ENCODE measurements around the gene PRTG.
"Not testable (repeated sequence)": the region's sequence is repeated elsewhere in the genome, so short reads cannot be mapped to it uniquely, and the experiment has no call there.

PRTG gene

DNA sequence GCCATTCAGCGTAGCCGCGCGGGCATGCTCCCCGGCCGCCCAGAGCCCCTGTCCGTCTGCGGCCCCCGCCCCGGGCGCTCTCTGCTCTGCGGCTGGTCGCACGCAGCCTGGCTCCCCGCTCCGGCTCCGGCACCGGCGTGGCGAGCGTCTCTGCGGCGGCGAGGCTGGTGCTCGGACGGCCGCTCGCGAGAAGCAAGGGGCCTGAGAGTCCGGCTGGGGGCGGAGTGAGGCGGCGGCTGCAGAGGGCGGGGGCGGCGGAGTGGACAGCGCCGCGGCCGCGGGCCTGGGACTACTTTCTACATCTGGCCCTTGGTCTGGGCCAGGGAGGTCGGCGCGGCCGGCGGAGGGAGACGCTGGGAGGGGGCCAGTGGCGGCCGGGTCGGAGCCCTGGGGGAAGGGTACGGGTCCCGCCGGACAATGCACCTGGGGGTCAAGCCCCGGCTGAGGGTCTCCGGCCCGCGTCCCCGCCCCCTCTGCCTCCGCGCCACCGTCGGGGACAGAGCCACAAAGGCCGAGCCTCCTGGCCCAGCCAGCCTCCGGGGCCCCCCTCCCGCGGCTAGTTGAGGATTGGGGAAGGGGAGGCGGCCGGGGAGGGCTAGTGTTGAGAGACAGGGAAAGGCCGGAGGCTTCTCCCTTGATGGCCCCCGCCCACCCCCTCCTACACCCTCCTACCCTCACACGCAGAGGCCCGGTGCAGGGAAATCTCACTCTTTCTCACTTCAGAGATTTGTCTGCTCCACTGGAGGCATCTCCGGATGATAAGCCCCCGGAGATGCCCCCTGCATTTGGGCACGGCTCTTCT is at the start of gene PRTG:
Gene PRTG (minus strand): TSS at position 226 of the 802 bp plus-strand sequence. CDS start 221 bp downstream, at position 5.
- peak; percentile 85 for DNase-seq (ENCODE audit: low read depth)

GRCh38 chr15:55791551-55792400 is 48.8 kb upstream of the PRTG start:
- peak; percentile 64 for DNase-seq (ENCODE audit: low read depth)

- DNase-seq (ENCODE audit: low read depth): peak; percentile 33
Measured at GRCh38 chr15:55789066-55789660, 46.2 kb upstream of the PRTG start.

DNA sequence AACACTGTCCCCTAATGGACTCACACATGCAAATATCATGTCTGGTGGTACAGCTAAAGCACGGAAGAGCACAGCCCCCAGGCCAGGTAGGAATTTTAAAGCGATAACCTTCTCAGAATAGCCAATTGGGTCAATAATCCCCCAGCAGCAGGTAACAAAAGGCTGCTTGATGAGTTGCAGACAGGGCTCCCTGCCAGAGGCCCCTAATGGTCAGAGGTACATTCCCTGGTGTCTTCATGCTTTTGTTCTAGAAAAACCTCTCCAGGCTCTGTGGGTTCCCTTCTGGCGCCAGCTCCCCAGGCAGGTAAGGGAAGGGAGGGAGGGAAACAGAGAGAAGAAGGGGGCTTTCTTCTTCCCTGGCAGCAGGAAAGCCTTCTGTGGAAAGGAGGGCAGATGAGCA is 43.4 kb upstream of the PRTG start:
- no peak for DNase-seq (ENCODE audit: low read depth)

DNA sequence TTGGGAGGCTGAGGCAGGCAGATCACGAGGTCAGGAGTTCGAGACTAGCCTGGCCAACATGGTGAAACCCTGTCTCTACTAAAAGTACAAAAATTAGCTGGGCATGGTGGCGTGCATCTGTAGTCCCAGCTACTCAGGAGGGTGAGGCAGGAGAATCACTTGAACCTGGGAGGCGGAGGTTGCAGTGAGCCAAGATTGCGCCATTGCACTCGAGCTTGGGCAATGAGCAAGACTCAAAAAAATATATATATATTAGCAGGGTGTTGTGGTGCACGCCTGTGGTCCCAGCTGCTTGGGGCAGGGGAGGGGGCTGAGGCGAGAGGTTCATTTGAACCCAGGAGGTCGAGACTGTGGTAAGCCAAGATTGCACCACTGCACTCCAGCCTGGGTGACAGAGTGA is 42.6 kb upstream of the PRTG start:
- DNase-seq (ENCODE audit: low read depth): not testable (repeated sequence)

DNA sequence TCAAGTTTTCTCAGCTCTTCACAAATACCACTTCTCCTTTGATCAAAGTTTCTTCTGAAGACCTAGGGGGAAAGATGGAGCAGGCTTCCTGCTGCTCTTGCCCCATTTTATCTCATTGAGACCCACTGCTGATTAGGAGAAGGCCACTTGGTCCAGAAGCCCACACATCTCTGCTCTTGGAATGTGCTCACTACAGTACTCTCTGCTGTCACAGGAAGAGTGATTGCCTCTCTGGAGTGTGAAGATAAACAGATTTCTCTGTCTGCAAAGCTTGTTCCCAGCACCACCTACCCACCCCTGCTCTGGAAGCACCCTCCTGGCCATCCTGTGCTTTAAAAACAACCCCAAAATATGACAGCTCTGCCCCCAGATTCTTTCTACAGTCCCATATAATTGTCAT is 41.3 kb upstream of the PRTG start:
- DNase-seq (ENCODE audit: low read depth): no peak

- no peak for DNase-seq (ENCODE audit: low read depth)
Measured at GRCh38 chr15:55782901-55783300, 39.9 kb upstream of the PRTG start.

- DNase-seq (ENCODE audit: low read depth): no peak
Measured at GRCh38 chr15:55780292-55780691, 37.3 kb upstream of the PRTG start.

- DNase-seq (ENCODE audit: low read depth): no peak
Measured at GRCh38 chr15:55778932-55779331, 36.0 kb upstream of the PRTG start.

DNA sequence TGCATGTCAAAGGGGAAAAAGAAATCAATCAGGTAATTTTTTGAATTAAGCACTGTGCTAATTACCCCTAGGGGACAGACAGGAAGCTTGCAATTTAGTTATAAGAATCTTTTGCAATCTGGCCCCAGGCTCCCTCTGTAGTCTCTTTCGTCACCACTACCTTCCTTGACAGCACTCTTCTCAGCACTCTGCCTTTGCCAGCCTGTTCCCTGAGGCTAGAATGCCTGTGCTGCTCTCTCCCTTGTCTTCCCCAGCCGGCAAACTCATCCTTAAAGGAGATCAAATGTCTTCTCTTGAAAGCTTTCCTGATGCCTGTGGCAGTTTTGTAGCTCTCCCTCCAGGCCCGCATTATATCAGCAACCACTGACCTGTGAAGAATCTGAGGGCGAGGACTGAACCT is 32.4 kb upstream of the PRTG start:
- DNase-seq (ENCODE audit: low read depth): peak; percentile 64

- peak; percentile 50 for DNase-seq (ENCODE audit: low read depth)
Measured at GRCh38 chr15:55774113-55774970, 31.4 kb upstream of the PRTG start.

DNA sequence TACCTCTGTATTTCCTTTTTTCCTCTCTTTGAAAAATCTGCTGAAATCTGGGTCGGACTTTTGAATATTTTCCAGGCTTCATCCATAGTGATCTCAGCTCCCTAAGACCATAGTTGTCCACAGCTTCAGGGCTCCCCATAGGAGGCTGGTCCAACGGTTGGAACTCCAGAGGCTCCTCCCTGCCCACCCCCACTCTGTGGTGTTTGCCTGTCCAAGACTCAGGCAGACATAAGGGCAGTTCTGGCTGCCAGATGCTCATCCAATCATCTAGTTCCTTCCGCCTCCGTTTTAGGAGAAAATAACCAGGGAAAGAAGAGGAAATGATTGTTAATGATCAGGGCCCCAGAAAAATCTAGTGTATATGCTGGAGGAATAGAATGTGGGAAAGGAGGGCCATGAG is 27.9 kb upstream of the PRTG start:
- no peak for DNase-seq (ENCODE audit: low read depth)

DNA sequence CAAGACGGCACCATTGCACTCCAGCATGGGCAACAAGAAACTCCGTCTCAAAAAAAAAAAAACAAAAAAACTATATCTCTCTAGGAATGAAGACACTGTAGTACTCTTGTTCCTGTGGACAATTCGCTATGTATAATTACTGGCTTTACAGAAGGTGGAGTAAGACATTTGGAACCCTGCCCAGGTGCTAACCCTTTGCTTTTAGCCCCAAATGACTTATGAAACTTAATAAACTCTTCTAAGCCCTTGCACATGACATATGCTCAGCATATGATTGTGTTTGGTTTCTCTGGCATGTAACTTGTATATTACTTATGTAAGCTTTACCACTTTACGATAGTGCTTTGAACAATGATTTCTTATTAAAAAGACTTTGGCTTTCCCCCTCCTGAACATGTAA is 27.3 kb upstream of the PRTG start:
- DNase-seq (ENCODE audit: low read depth): no peak

GRCh38 chr15:55768670-55769185 is 25.8 kb upstream of the PRTG start:
- DNase-seq (ENCODE audit: low read depth): peak; percentile 61

GRCh38 chr15:55766676-55767075 is 23.7 kb upstream of the PRTG start:
- DNase-seq (ENCODE audit: low read depth): no peak

GRCh38 chr15:55764398-55764797 is 21.4 kb upstream of the PRTG start:
- DNase-seq (ENCODE audit: low read depth): no peak

DNA sequence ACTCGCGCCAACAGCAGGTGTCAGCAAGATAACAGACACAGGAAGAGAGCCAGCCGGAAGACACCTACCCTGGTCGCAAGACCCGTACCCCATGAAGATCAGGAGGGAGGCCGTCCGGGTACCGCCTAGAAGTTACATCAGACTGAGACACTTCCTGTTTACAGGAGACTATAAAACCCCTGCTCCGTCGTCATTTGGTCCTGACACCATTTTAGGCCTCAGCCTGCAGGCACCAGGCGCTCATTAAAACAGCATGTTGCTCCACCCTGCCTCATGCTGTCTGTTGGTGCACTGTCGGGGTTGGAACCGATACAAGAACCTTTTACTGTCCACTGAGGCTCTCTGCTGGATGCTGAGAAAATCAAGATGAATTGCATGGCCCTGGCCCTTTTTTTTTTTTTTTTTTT is 15.6 kb upstream of the PRTG start:
- no peak for DNase-seq (ENCODE audit: low read depth)

DNA sequence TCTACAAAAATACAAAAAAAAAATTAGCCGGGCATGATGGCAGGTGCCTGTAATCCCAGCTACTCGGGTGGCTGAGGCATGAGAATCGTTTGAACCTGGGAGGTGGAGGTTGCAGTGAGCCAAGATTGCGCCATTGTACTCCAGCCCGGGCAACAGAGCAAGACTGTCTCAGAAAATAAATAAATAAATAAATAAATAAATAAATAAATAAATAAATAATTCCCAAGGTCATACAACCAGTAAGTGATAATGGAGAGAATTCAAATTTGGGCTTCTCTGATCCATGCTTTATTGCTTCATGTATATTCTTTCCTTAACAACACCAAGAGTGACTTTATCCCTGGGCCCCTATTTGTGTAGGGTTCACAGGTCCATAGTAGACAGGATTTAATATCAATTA is 10.5 kb upstream of the PRTG start:
- DNase-seq (ENCODE audit: low read depth): not testable (repeated sequence)

- DNase-seq (ENCODE audit: low read depth): no peak
Measured at GRCh38 chr15:55750706-55751105, 7.8 kb upstream of the PRTG start.

- DNase-seq (ENCODE audit: low read depth): peak; percentile 5
Measured at GRCh38 chr15:55743729-55744655, 1.0 kb upstream of the PRTG start.
